ENCODE data around the gene BLTP2.
A peak's percentile ranks its signal among the peaks of the same experiment; 100 is the strongest.
"Not testable (repeated sequence)": the region's sequence is repeated elsewhere in the genome, so short reads cannot be mapped to it uniquely, and the experiment has no call there.

Gene BLTP2

GRCh38 chr17:28644787-28645575, at the start of gene BLTP2:
TSS of gene BLTP2 (minus strand) at chr17:28645158. CDS start at chr17:28645056, 102 bp downstream.
- DNase-seq: peak; percentile 46 to 97 (median 91)

DNA sequence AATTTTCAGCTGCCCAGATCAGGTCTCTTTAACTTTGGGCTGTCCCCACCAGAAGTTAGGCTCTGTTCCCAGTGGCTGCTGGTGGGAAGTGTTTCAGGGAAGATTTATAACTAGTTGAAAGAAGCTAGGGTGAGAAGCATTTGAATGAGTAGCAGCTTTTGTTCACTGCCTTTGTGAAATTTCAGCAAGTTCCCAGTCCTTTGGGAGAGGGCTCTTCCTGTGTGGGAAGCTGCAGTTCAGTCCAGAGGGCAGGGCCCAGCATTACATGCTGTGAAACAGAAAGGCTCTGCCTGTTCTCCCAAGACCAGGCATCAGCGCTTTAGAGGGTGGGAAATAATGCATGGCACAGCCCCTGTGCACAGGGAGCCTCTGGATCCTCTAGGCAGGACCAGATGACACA, 48.9 kb upstream of the BLTP2 start:
- peak in 11 of 56 donors; percentile 0 to 47 (median 23) for DNase-seq

DNA sequence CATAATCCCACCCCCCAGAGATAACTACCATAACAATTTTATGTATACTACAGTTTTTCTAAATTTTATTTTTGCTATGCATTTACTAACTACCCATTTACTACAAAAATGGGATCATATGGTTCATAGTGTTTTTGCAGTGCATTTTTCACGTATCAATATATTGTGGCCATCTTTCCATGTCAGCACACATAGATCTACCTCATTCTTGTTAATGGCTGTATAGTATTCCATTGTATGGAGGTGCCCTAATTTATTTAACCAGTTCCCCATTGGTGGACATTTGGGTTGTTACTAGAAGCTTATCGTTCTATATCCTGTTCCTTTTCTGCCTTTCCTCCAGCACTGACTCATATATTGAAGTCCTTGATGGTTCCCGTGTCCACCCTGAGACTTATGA, 44.1 kb upstream of the BLTP2 start:
- DNase-seq: no peak

DNA sequence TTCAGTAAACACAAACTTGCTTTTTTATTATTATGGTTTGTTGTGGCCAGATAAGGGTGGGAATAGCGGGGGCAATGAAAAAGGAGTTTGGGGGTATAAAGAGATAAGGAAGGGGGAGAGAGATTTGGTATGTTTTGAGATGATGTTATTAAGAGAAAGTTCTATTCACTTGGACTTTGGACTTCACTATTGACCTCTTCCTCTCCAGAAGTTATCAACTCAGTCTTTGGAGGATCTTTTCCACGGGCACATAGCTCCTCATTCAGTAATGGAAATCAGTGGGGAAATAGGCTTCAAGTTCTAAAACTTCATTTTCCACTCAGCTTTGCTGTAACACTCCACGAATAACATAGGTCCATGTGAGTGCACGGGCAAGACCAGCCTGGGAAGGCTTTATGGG, 43.5 kb upstream of the BLTP2 start:
- no peak for DNase-seq

DNA sequence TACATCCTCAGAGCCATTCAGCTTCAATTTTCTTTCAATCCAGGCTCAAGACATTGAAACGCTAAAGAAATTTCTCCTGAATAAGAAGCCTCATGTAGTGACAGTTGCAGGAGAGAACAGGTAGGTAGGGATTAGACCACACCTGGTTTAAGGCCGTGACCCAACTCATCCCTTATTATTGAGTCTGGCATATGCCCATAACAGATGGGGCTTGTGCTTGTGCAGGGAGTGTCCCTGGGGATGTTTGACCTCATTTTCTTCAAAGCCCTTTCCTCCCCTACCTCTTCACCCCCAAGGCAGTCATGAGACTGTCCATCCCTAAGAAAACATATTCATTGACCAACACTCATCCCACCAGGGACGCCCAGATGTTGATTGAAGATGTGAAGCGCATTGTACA, 41.3 kb upstream of the BLTP2 start:
- DNase-seq: no peak

DNA sequence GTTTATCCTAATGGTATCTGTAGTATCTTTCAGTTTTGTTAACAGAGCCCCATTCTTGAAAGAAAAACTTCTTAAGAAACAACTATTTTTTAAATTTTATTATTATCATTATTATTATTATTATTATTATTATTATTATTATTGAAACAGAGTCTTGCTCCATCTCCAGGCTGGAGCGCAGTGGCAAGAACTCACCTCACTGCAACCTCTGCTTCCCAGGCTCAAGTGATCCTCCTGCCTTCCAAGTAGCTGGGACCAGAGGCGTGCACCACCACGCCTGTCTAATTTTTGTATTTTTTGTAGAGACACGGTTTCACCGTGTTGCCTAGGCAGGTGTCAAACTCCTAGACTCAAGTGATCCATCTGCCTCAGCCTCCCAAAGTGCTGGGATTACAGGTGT, 40.4 kb upstream of the BLTP2 start:
- no peak for DNase-seq

GRCh38 chr17:28684963-28685362, 40.0 kb upstream of the BLTP2 start:
- peak in 50 of 56 donors; percentile 6 to 92 (median 61) for DNase-seq

DNA sequence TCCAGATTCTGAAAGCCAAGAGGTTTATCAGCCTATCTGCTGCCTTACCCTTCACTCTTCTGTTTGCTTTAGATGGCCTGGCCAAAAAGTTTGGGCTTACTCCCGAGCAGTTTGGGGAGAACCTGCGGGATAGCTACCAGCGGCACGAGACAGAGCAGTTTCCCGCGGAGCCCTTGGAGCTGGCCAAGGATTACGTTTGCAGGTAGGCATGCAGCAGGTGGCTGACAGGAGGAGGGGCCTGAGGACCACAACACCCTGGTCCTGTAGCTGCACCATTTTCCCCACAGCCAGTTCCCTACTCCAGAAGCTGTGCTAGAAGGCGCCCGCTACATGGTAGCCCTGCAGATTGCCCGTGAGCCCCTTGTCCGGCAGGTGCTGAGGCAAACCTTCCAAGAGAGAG, 37.7 kb upstream of the BLTP2 start:
- no peak for DNase-seq

DNA sequence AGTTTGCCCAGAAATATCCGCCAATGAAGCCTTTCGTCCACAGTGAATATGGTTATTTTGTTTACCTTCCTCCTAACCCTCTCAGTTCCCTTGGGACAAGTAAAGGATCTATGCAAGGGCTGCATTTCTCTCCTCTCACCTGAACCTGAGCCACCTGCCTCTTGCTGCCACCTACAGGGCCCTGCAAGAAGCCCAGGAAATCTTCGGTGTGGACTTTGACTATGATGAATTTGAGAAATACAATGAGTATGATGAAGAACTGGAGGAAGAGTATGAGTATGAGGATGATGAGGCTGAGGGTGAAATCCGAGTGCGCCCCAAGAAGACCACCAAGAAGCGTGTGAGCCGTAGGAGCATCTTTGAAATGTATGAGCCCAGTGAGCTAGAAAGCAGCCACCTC, 31.0 kb upstream of the BLTP2 start:
- DNase-seq: no peak

DNA sequence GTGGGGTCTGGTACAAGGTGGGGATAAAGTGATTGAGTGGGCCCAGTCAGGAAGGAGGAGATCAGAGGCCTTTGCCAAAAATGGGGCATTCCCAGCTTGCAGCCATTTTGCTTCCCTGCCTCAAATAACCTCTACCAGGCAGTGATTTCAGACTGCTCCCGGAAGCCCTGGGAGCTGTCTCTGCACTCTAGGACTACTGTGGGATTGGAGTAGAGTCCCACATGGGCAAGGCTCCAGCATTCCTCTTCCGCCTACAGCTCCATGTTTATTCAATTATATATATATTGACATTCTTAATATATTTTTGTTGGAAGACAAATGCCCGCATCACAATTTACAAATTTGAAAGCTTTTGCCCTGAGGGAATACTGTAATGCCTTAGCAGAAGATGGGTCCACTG, 30.5 kb upstream of the BLTP2 start:
- no peak for DNase-seq

GRCh38 chr17:28669918-28670317, 25.0 kb upstream of the BLTP2 start:
- DNase-seq: no peak

DNA sequence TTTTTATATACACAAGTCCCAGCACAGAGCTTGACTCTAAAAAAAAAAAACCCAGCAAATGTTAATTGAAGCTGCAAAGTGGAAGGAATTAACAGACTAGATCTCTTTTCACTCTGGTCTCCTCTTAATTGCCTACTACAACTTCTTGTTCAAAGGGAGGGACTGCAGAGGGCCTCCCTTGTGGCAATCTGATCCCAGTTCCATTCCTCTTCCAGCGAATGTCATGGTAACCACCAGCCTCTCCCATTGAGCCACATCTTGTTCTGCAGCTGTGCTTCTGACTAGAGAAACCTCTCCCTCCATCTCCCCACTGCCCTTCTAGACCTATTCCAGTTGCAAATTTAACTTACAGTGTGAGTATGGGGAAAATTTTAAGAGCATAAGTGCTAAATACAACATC, 22.9 kb upstream of the BLTP2 start:
- DNase-seq: no peak

DNA sequence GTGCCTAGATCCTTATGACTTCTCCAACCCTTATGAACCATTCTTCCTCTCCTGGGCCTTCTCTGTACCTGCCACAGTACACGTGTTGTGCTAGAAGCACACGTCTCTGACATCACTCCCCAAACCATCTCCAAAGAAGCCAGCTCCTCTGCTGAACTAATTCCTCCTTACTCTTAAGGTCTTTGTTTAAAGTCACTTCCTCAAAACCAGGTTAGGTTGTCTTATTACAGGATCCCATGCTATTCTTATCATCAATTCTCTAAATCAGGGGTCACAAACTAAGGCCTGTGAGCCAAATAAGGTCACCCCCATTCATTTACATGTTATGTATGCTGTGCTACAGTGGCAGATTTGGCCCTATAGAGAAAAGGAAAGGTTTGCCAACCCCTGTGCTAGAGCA, 21.0 kb upstream of the BLTP2 start:
- no peak for DNase-seq

DNA sequence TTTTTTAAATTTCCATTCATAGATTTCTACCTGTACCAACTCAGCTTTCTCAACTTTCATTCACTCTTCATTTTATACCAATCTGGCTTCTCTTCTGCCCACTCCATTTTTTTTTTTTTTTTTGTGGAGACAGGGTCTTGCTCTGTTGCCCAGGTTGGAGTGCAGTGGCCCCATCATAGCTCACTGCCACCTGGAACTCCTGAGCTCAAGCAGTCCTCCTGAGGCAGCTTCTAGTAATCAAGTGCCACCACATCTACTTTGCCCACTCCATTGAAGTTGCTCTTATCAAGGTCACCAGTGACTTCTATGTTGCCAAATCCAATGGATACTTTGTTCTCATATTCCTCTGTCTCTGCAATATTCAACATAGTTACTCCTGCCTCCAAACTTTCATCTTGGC, 18.8 kb upstream of the BLTP2 start:
- no peak for DNase-seq

DNA sequence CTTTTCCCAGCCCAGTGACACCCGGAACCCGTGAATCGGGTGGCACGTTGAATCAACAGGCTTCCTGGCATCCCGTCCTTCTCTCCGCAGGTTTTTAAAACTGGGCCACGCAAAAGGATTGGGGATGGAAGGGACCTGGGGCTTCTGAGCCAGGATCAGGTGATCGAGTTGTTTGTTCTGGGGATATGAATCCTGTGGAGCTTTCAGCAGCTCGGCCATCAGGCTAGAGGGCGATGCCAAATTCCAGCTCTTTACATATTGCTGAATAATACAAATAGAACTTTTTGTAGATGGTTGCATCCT, 17.5 kb upstream of the BLTP2 start:
- DNase-seq: no peak

DNA sequence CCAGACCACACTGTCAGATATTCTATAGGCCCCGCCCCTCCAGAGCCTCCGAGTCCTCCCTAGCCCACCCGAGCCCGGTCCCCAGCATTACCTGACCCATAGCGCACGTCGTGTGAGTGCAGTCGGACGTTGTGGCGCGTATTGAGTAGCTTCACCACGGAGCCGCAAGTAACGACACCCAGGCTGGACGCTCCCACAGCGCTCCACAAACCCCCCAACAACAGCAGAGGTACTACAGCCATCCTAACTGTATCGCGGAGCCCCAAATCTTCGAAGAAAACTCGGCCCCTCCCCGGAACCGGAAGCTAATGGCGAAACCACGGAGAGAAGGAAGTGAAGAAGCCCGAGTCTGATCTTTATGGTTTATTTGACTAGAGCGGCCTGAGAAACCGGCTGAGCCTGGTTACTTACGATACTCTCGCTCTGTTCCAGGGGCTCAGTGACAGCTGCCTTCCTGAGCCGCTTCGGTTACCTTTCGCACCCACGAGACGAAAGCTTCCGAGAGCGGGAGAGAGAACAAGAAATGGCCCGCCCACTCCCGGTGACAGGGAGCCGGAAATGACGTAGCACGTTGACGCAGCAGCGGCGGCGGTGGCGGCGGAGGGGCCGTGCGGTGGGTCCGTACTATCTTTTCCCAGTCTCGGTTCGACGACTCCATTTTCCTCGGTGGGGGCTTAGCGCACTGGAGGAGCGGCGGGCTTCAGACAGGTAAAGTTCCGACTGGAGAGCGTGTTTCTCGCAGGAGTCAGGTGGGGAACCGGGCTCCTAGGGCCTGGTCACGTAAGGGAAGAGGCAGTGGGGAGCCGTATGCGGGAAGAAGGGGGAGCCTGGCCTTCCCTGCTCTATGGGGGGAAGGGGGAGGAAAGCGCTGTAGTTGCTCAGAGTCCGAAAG, 16.9 kb upstream of the BLTP2 start, which contains the start of the genes SDF2 and SUPT6H:
TSS of gene SDF2 (minus strand) at position 272 of the 892 bp plus-strand sequence. CDS start at position 242, 30 bp downstream.
TSS of gene SUPT6H (plus strand) at position 571 of the 892 bp plus-strand sequence. CDS start 11,197 bp downstream, outside the sequence.
- peak in 55 of 56 donors; percentile 42 to 97 (median 91) for DNase-seq

- DNase-seq: not testable (repeated sequence)
Observed at GRCh38 chr17:28659497-28659881, 14.5 kb upstream of the BLTP2 start.

DNA sequence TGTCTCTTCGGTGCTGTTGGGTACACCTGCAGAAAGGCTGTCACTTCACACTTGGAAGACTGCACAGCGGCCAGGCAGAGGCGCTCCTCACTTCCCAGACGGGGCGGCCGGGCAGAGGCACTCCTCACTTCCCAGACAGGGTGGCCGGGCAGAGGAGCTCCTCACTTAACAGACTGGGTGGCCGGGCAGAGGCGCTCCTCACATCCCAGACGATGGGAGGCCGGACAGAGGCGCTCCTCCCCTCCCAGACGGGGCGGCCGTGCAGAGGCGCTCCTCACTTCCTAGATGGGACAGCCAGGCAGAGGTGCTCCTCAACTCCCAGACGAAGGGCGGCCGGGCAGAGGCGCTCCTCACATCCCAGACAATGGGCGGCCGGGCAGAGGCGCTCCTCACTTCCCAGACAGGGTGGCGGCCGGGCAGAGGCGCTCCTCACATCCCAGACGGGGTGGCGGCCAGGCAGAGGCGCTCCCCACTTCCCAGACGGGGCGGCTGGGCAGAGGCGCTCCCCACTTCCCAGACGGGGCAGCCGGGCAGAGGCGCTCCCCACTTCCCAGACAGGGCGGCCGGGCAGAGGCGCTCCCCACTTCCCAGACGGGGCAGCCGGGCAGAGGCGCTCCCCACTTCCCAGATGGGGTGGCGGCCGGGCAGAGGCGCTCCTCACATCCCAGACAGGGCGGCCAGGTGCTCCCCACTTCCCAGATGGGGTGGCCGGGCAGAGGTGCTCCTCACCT, 14.0 kb upstream of the BLTP2 start:
- DNase-seq: not testable (repeated sequence)

GRCh38 chr17:28658342-28658741, 13.4 kb upstream of the BLTP2 start:
- not testable (repeated sequence) for DNase-seq

GRCh38 chr17:28657756-28658155, 12.8 kb upstream of the BLTP2 start:
- no peak for DNase-seq

- no peak for DNase-seq
Observed at GRCh38 chr17:28655160-28655559, 10.2 kb upstream of the BLTP2 start.

- no peak for DNase-seq
Observed at GRCh38 chr17:28648698-28649097, 3.7 kb upstream of the BLTP2 start.

Measured in nucleus accumbens (tissue), 56 donors.